ENCODE measurements around the gene ASB7. TPM values are rescaled to one million over a fixed set of nuclear protein-coding genes. Genes with fewer than 3 reads are reported as not detected.

ASB7 gene
- polyA plus RNA-seq, 1 donor from 2014 or later: 16.5 TPM

- no peaks in the 10 kb centered on the region for H3K9me3 ChIP-seq (ENCODE audit: low read length)
- H3K9me2 ChIP-seq (ENCODE audit: insufficient read depth, low read length): no peaks in the 10 kb centered on the region
- H3K27me3 ChIP-seq (ENCODE audit: insufficient read depth, low read depth, low read length): no peaks in the 10 kb centered on the region
- no peak overlapping the region for H2AFZ ChIP-seq (ENCODE audit: low read depth, low read length)
- no peak overlapping the region for H3K9ac ChIP-seq (ENCODE audit: low read length)
- H3F3A ChIP-seq (ENCODE audit: insufficient read depth, low read length, poor library complexity, severe bottlenecking): no peaks in the 10 kb centered on the region
- H3K36me3 ChIP-seq (ENCODE audit: insufficient read depth, low read length): no peaks in the 10 kb centered on the region
- TF ChIP-seq SMC3 (conservative IDR thresholded peaks at IDR 0.05; ENCODE audit: poor library complexity) (no peak), TAF1 (IDR thresholded peaks at IDR 0.05; ENCODE audit: low read depth) (no peak), MXI1 (conservative IDR thresholded peaks at IDR 0.05; ENCODE audit: poor library complexity, severe bottlenecking) (no peak), EP300 (conservative IDR thresholded peaks at IDR 0.05; ENCODE audit: poor library complexity, severe bottlenecking) (no peak), RAD21 (conservative IDR thresholded peaks at IDR 0.05) (no peak), POLR2AphosphoS5 (IDR thresholded peaks at IDR 0.05) (no peak), EZH2 (IDR thresholded peaks at IDR 0.05; ENCODE audit: borderline replicate concordance, insufficient read depth, low read length, poor library complexity, severe bottlenecking) (no peak)
- TF ChIP-seq, protein P1, sequence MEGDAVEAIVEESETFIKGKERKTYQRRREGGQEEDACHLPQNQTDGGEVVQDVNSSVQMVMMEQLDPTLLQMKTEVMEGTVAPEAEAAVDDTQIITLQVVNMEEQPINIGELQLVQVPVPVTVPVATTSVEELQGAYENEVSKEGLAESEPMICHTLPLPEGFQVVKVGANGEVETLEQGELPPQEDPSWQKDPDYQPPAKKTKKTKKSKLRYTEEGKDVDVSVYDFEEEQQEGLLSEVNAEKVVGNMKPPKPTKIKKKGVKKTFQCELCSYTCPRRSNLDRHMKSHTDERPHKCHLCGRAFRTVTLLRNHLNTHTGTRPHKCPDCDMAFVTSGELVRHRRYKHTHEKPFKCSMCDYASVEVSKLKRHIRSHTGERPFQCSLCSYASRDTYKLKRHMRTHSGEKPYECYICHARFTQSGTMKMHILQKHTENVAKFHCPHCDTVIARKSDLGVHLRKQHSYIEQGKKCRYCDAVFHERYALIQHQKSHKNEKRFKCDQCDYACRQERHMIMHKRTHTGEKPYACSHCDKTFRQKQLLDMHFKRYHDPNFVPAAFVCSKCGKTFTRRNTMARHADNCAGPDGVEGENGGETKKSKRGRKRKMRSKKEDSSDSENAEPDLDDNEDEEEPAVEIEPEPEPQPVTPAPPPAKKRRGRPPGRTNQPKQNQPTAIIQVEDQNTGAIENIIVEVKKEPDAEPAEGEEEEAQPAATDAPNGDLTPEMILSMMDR (IDR thresholded peaks at IDR 0.05; ENCODE audit: poor library complexity, severe bottlenecking): no peak
- TF ChIP-seq, protein P2, sequence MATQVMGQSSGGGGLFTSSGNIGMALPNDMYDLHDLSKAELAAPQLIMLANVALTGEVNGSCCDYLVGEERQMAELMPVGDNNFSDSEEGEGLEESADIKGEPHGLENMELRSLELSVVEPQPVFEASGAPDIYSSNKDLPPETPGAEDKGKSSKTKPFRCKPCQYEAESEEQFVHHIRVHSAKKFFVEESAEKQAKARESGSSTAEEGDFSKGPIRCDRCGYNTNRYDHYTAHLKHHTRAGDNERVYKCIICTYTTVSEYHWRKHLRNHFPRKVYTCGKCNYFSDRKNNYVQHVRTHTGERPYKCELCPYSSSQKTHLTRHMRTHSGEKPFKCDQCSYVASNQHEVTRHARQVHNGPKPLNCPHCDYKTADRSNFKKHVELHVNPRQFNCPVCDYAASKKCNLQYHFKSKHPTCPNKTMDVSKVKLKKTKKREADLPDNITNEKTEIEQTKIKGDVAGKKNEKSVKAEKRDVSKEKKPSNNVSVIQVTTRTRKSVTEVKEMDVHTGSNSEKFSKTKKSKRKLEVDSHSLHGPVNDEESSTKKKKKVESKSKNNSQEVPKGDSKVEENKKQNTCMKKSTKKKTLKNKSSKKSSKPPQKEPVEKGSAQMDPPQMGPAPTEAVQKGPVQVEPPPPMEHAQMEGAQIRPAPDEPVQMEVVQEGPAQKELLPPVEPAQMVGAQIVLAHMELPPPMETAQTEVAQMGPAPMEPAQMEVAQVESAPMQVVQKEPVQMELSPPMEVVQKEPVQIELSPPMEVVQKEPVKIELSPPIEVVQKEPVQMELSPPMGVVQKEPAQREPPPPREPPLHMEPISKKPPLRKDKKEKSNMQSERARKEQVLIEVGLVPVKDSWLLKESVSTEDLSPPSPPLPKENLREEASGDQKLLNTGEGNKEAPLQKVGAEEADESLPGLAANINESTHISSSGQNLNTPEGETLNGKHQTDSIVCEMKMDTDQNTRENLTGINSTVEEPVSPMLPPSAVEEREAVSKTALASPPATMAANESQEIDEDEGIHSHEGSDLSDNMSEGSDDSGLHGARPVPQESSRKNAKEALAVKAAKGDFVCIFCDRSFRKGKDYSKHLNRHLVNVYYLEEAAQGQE (IDR thresholded peaks at IDR 0.05; ENCODE audit: borderline replicate concordance): no peak
- H4K20me1 ChIP-seq (ENCODE audit: insufficient read depth): no peaks in the 10 kb centered on the region
- no peak overlapping the region for H3K4me2 ChIP-seq (ENCODE audit: low read length)
- H3K27ac ChIP-seq (ENCODE audit: low read length): no peak overlapping the region
- no peaks in the 10 kb centered on the region for H3K79me2 ChIP-seq (replicated peaks; ENCODE audit: insufficient read depth, low read length)
- no peak overlapping the region for H3K4me3 ChIP-seq (ENCODE audit: low read length)
Measured at GRCh38 chr15:100665570-100665969, 63.2 kb downstream of the ASB7 start.

DNA sequence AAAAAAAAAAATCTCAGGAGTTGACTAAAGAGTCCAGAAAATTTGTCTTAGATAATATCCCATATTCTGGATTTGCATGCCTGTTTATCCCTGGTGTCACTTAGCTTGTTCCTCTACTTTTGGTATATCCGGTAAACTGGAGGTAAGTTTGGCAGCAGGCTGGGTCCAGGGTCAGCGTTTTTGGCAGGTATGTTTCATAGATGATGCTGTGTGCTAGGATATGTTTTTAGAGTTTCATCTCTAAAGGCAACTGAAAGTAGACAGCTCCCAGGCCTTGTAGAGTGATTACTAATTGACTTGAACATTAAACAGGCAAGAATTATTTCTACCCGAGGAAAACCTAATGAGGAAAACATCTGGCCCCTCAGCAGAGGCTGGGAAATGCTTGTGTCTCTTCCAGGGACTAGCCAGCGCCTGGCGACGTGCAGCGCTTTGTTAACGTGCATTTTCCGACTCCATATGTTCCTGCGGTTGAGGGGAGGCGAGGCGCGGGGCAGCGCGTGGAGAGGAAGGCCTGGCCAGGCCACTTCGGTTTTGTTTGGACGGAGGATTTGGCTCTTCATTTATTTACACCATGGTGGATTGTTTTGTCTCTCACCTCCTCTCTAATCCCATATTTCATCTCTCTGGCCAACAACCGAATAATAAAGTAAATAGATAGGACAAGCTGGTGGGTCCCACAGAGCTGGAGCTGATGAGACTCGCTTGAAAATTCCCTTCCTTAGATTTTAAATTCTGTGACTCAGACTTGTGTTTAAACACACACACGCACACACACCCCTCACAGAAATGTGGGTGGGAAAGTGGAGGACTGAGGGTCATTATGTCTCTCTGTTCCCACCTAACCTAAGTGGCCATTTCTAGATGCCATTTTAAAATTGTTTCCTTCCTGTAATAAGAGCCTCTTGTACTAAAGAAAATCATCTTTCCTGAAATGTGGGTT lies 65.3 kb downstream of the ASB7 start:
- Histone ChIP-seq H2AFZ (ENCODE audit: low read depth, low read length) (no peak overlapping the region), H3K27ac (ENCODE audit: low read length) (no peak overlapping the region)
- TF ChIP-seq, protein P1 (IDR thresholded peaks at IDR 0.05; ENCODE audit: poor library complexity, severe bottlenecking): no peak
- TF ChIP-seq RAD21 (conservative IDR thresholded peaks at IDR 0.05) (no peak), TAF1 (IDR thresholded peaks at IDR 0.05; ENCODE audit: low read depth) (no peak), SMC3 (conservative IDR thresholded peaks at IDR 0.05; ENCODE audit: poor library complexity) (no peak), POLR2AphosphoS5 (IDR thresholded peaks at IDR 0.05) (no peak), MXI1 (conservative IDR thresholded peaks at IDR 0.05; ENCODE audit: poor library complexity, severe bottlenecking) (no peak), EP300 (conservative IDR thresholded peaks at IDR 0.05; ENCODE audit: poor library complexity, severe bottlenecking) (no peak), EZH2 (IDR thresholded peaks at IDR 0.05; ENCODE audit: borderline replicate concordance, insufficient read depth, low read length, poor library complexity, severe bottlenecking) (no peak)
- TF ChIP-seq, protein P2 (IDR thresholded peaks at IDR 0.05; ENCODE audit: borderline replicate concordance): no peak

More for the DNA sequence above, 65.3 kb downstream of the ASB7 start:
- Histone ChIP-seq H3K9me3 (ENCODE audit: low read length) (no peaks in the 10 kb centered on the region), H3K4me3 (ENCODE audit: low read length) (no peak overlapping the region), H3K9ac (ENCODE audit: low read length) (no peak overlapping the region), H3K4me2 (ENCODE audit: low read length) (no peak overlapping the region), H3K27me3 (ENCODE audit: insufficient read depth, low read depth, low read length) (no peaks in the 10 kb centered on the region), H4K20me1 (ENCODE audit: insufficient read depth) (no peaks in the 10 kb centered on the region), H3K9me2 (ENCODE audit: insufficient read depth, low read length) (no peaks in the 10 kb centered on the region), H3K79me2 (replicated peaks; ENCODE audit: insufficient read depth, low read length) (no peaks in the 10 kb centered on the region), H3K36me3 (ENCODE audit: insufficient read depth, low read length) (no peaks in the 10 kb centered on the region), H3F3A (ENCODE audit: insufficient read depth, low read length, poor library complexity, severe bottlenecking) (no peaks in the 10 kb centered on the region)

Measured in neural cell (in vitro differentiated cells).